HFF-Myc (cell line): ENCODE data around the gene NT5M.

ENCODE experiments used
- DNase-seq: peaks from one replicate; pipeline ENCODE4 v3.0.0-alpha.2; 2011; ENCODE audit warnings: low read depth; ENCODE audit errors: extremely low read depth
- H3K4me3 ChIP-seq: replicated peaks from 2 replicates; pipeline ENCODE4 v1.5.1; 2011; ENCODE audit warnings: low read depth, mild to moderate bottlenecking, control low read depth, low read length
- CTCF ChIP-seq: IDR thresholded peaks from 2 replicates; pipeline ENCODE4 v1.5.1; 2012; ENCODE audit warnings: mild to moderate bottlenecking, low read depth, low read length, control low read depth; ENCODE audit errors: missing control alignments

Gene NT5M

DNA sequence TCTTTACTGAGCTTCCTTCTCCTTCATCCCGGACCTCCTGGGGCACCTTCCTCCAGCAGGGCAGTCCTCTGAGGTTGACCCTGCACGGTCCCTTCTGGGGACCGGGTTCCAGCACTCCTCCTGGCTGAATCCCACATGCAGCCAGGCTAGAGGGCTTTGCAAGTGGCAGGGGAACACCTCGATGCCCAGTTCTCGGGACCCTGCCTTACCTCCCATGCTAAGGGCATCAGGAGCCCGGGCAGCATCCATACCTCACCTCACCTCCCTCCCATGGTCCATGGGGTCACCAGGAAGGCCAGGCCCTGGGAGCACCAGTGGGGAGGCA, 81.1 kb downstream of the NT5M start:
- no peak for TF ChIP-seq CTCF
- H3K4me3 ChIP-seq: no peak overlapping the region
- no peak for DNase-seq

DNA sequence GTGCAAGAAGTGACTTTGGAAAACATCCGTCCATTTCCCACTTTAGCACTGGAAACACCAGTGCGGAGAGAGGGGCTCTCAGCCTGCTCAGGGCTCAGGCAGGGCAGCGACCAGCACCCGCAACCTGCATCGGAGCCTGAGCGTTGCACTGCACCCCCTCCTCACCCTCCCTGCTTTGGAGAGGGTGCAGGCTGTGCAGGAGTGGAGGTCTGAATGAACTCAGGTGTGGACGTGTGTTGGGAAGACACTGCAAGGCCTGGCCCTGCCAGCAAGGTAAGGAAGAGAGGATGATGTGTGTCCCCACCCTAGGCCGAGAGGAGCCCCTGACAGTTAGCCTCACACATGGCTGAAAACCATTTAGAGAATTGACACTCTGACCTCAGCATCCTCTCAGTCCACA, 81.8 kb downstream of the NT5M start:
- no peak for DNase-seq
- no peak for TF ChIP-seq CTCF
- H3K4me3 ChIP-seq: no peak overlapping the region

- no peak for DNase-seq
- TF ChIP-seq CTCF: no peak
- no peak overlapping the region for H3K4me3 ChIP-seq
These were observed 82.3 kb downstream of the NT5M start for GRCh38 chr17:17385491-17385890.

DNA sequence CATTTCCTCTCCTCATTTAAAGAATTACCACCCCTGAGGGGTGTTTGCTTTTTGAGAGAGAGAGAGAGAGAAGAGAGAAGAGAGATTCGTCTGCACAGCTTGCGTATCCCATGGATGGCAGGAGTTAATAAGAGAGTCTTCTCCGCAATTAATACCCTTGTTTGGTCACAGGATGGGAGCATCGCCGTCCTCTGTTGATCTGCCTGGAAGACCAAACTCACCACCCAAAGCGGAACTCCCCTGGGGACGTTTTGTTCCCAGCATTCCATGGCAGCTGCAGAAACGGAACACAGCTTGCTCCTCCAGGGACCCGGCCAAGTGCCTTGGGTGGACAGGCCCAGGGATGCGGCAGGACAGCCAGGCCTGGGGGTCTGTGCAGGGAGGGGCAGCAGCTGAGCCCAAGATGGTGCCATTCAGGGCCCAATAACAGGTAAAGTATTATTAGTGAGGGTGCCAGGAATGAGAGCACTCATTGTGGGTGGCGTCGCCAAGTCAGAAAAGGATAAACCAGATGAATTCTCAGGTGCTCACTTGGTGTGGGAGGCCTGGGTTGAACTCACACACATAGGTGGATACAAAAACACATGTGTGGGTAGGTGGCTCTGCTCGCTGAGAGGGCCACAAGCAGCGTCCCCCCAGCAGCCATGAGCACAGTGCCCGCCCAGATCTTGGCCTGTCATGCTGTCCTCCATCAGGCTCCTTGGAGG, 83.1 kb downstream of the NT5M start:
- no peak for TF ChIP-seq CTCF
- H3K4me3 ChIP-seq: no peak overlapping the region
- no peak for DNase-seq

DNA sequence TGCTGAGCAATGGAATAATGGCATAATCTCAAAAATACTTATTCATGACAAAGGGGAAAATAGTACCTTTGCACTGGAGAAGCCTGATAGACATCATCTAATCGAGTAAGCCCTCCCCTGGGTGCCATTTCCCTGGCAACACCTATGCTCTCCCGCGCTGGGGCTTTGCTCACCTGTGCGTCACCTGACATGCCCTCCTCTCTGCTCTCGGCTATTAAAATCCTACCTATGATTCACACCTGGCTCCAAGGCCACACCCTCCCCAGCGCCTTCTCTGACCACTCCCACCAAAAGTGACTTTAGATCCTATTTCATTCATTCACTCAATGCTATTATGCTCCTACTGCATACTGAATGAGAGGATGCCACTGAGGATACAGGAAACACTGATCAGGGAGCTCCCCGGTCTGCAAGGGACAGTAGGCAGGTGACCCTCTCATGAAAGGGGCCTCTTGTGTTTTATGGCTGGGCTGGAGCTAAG, 83.9 kb downstream of the NT5M start:
- no peak for DNase-seq
- TF ChIP-seq CTCF: no peak
- no peak overlapping the region for H3K4me3 ChIP-seq

DNA sequence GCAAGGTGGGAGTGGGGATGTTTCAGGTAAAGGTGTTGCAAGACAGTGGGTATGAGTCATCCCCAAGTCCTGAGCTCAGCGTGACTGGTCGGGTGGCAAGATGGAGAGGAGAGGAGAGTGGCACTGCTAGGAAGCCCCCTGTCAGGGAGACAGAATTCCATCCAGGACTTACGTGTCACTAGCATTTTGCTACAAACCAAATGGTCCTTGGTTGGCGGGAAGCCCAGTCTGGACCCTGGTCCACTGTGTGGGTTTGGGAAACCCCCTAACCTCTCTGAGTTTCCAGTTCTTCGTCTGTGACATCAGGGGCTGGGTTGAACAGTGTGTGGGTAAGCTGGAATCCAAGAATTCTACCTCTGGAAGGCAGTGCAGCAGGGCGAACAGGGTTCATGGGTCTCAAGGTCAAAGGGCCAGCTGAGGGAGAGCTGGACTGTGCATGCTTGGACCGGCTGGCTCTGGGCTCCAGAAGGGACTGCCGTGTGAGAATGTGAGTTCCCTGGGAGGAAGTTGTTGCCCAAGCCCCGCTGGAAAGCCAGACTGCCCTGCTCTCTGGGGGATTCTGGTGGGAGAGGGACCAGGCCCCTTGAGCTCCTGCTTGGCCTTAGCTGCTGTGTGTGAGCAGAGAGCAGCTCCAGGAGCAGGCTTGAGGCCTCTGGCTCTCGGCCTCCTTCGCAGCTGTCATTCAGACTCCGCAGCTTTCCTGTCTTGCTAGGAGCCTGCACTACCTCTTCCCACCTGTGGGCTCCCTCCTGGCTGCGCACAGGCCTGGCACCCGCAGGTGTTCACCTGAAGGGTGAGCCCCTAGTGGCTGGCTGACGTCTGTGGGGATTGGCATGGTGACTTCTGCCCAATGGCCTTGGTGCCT, 84.6 kb downstream of the NT5M start:
- TF ChIP-seq CTCF: peak; percentile 24
- DNase-seq: no peak
- no peak overlapping the region for H3K4me3 ChIP-seq
